ENCODE measurements around the gene OSTN. TPM values are rescaled to one million over a fixed set of nuclear protein-coding genes. Genes with fewer than 3 reads are reported as not detected.
"Not testable (repeated sequence)": the region's sequence is repeated elsewhere in the genome, so short reads cannot be mapped to it uniquely, and the experiment has no call there.

The OSTN gene
- total and polyA plus RNA-seq, 9 donors, result 0.02 to 0.43 (median 0.27) TPM; not detected in 5

DNA sequence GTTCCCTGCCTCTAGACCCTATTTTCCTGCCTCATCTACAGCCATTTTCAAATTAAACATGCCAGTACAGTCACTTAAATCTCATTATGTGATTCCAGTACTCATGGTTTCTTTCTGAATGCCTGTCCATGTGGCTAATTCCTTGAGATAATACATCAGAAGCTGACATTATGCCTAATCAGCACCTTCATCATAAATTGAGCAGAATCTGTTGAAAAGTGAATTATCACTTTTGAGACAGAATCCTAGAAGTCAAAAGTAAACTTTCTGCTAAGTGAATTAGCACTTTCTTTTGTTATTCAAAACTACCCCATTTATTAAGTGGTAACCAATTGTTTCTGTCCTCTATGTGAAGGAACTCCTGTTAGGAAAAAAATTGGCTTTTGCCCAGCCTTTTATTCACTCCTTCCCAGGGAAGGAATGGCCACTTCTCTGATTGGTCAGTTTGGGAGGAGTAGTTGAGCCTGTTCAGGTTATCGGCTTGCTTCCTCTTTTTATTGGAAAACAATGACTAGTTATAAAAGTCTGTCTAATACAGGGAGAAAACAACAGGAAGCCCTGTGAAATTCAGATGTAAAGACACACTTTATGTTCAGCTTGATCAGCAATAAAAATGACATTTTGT, 40.5 kb downstream of the OSTN start:
- intact Hi-C loops (cut with DNase I), result no loop called here
- no peaks in the 10 kb centered on the region for H3K4me1 ChIP-seq (ENCODE audit: insufficient read depth)
- WGBS, 3 donors, result 38 to 49% (median 43%) methylated on average over 1 of the region's 1 CpG
- H3K4me3 ChIP-seq, result no peak overlapping the region
- H3K27me3 ChIP-seq, result no peaks in the 10 kb centered on the region
- H3K27ac ChIP-seq, result no peak overlapping the region
- H3K9me3 ChIP-seq, result no peaks in the 10 kb centered on the region
- TF ChIP-seq POLR2A (IDR thresholded peaks at IDR 0.05) (no peak), CTCF (IDR thresholded peaks at IDR 0.05) (no peak), EP300 (IDR thresholded peaks at IDR 0.05) (no peak)
- H3K36me3 ChIP-seq, result no peaks in the 10 kb centered on the region
- DNase-seq, result no peak

DNA sequence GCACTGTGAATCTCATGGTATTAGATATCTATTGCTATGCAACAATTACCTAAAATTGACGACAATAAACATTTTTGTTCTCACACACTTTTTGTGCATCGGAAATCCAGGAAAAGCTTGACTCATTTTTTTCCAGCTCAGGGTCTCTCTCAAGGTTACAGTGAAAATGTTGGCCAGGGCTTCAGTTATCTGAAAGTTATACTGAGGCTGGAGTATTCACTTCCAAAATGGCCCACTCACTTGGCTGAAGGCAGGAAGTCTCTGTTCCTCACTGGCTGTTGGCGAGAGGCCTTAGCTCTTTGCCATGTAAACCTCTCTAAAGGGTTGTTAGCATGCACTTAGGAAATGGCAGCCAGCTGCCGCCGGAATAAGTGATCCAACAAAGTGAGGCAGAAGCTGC, 41.4 kb downstream of the OSTN start:
- WGBS, 3 donors, result 52 to 69% (median 57%) methylated on average over 5 of the region's 5 CpGs
- Histone ChIP-seq H3K4me3 (no peak overlapping the region), H3K4me1 (ENCODE audit: insufficient read depth) (no peaks in the 10 kb centered on the region), H3K27ac (no peak overlapping the region), H3K9me3 (no peaks in the 10 kb centered on the region), H3K36me3 (no peaks in the 10 kb centered on the region), H3K27me3 (no peaks in the 10 kb centered on the region)
- intact Hi-C loops (cut with DNase I), result no loop called here
- no peak for DNase-seq
- no peak for TF ChIP-seq POLR2A (IDR thresholded peaks at IDR 0.05)
- TF ChIP-seq EP300 (IDR thresholded peaks at IDR 0.05), result no peak
- no peak for TF ChIP-seq CTCF (IDR thresholded peaks at IDR 0.05)

DNA sequence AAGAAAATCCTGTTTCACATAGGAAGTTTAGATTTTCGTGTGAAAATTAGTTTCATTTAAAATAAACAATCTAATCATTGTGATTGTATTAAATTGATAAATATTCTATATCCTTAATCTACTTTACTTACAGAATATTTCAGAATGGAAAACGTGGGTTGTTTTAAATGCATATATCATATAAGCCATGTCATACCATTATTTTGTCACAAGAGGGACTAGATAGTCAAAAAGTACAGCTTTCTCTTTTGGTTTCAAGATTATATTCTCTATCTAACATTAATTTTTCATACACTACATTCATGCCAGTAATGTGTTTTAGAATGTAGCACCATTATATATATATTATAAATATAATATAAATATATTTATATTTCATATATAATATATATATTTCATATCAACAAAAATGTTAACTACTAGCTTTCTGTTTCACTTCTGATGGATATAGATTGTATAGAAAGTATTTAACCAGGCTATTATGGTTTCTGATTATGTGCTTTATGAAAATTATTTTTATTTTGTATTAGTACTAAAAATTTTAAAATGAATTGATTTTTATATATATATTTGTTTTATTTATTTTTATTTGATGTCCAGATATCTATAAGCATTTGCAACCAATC, 45.3 kb downstream of the OSTN start:
- Histone ChIP-seq H3K9me3 (no peaks in the 10 kb centered on the region), H3K4me3 (no peak overlapping the region), H3K36me3 (no peaks in the 10 kb centered on the region), H3K27ac (no peak overlapping the region), H3K27me3 (no peaks in the 10 kb centered on the region), H3K4me1 (ENCODE audit: insufficient read depth) (no peaks in the 10 kb centered on the region)
- 16 to 34% (median 24%) methylated on average over 2 of the region's 2 CpGs for WGBS, 3 donors
- no peak for TF ChIP-seq EP300 (IDR thresholded peaks at IDR 0.05)
- no peak for TF ChIP-seq CTCF (IDR thresholded peaks at IDR 0.05)
- no peak for TF ChIP-seq POLR2A (IDR thresholded peaks at IDR 0.05)
- no peak for DNase-seq
- intact Hi-C loops (cut with DNase I), result no loop called here

DNA sequence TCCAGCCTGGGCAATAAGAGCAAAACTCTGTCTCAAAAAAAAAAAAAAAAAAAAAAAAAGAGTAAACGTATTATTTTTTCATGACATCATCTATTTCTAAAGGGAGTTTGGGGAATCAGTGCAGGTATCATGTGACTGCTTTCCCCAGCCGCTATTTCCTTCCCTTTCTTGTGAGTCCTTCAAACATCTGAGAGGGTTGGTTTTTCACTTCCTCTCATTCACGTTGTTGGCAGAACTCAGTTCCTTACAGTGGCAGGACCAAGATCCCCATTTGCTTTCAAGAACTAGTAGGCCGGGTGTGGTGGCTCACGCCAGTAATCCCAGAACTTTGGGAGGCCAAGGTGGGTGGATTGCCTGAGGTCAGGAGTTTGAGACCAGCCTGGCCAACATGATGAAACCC, 47.0 kb downstream of the OSTN start:
- intact Hi-C loops (cut with DNase I); H3K9me3 ChIP-seq; DNase-seq; H3K27ac ChIP-seq; H3K27me3 ChIP-seq; H3K36me3 ChIP-seq; H3K4me1 ChIP-seq (ENCODE audit: insufficient read depth); H3K4me3 ChIP-seq: not testable (repeated sequence)
- 87 to 93% (median 90%) methylated on average over 5 of the region's 5 CpGs for WGBS, 3 donors

DNA sequence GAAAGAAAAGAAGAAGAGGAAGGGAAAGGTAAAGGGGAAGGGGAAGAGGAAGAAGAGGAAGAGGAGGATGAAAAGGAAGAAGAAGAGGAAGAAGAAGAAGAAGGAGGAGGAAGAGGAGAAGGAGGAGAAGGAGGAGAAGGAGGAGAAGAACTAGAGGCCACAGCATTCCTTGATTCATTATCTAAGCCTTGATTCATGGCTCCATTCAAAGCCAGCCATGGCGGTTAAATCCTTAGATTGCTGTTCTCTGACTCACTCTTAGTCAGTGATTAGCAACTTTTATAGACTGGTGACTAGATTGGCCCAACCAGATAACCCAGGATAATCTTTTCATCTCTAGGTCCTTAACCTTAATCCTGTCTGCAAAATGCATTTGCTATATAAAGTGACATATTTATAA, 47.6 kb downstream of the OSTN start:
- intact Hi-C loops (cut with DNase I), result no loop called here

More for the DNA sequence above, 47.6 kb downstream of the OSTN start:
- Histone ChIP-seq H3K27me3 (no peaks in the 10 kb centered on the region), H3K9me3 (no peaks in the 10 kb centered on the region), H3K27ac (no peak overlapping the region), H3K36me3 (no peaks in the 10 kb centered on the region), H3K4me3 (no peak overlapping the region), H3K4me1 (ENCODE audit: insufficient read depth) (no peaks in the 10 kb centered on the region)
- DNase-seq, result no peak
- 87 to 100% (median 97%) methylated on average over 1 of the region's 1 CpG for WGBS, 3 donors
- TF ChIP-seq CTCF (IDR thresholded peaks at IDR 0.05), result no peak
- no peak for TF ChIP-seq POLR2A (IDR thresholded peaks at IDR 0.05)
- TF ChIP-seq EP300 (IDR thresholded peaks at IDR 0.05), result no peak

Measured in ovary (tissue), 9 donors.